ENCODE data around the gene LY6G6F.

Gene LY6G6F

DNA sequence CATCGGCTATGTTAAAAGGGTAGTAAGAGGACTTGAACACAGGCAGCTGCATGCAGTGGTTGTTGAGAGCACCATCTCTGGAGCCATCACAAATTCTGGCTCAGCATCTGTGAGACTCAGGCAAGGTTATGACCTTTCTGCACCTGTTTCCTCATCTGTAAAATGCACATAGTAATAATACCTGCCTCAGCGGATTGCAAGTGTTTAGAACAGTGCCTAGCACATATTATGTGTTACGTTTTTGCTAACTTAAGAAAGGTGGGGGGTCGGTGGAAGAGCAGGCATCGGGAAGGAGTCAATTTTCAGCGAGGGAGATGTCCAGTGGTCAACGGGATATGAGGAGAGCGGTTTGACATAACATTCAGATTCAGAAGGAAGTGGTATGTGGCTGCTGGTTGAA is 28.7 kb upstream of the LY6G6F start:
- DNase-seq: no peak

DNA sequence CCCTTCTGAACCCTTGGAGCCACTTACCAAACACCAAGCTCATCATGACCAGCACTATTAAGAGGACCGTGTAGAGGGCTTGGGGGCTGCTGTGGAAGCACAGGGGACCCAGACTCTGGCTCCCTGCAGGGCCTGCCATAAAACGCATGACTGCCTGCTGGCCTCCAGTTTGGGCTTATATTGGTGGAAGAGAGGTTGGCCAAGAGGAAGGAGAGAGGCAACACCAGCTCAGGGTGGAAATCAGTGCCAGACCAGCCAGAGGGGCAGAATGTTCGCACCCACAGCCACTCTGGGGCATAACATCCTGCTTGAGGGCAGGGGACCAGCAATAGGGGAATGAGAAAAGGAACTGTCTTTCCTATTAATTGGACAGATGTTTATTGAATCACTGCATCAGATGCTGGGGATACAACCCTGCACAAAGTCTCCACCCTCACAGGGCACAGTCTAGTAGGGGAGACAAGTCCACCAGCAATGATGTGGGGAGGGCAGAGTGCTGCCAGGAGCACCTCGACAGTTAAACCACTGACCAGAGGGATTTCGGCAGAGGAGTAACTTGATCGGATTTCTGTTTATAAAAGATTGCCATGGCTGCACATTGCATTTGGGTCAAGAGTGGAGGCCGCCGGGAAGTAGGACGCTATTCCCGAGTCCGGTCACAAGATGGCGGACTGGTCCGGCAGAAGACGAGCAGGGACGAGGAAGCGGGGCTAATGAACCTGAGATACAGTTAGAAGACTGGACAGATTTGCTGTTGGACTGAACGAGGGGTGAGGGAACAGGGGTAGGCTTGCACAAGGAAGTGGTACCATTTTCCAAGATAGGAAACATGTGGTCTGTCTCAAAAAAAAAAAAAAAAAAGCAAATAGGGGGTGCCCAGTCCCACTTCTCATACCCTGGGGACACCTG is 26.2 kb upstream of the LY6G6F start, which contains the start of gene LY6G5C:
Gene LY6G5C, minus strand, starts transcription at position 842 of the 909 bp plus-strand sequence. Its CDS starts 694 bp downstream, at position 148.
- DNase-seq: peak; percentile 81

DNA sequence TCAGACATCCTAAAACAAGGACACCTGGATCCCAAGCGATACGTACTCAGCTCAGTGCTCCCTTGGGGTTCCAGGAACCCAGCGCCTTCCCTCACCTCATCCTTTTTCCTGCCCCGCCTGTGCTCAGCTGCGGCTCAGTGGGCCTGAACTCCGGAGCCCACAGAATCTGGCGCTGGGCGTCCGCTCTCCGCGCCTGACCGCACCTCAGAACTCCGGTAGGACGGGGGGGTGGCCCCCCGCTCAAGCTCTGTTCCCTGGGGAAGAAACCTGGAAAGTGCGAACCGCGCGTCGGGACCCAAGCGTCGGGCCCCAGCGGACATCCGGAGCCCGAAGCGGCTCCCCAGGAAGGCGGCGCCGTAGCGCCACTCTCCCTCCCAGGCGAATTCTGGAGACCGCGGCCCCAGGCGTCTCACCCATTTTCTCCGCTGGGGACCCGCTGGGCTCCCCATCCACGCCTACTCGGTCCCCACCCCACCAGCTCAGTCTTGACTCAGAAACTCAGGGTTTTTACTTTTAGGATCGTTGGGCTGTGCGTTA is 25.5 kb upstream of the LY6G6F start:
- DNase-seq: peak; percentile 49

DNA sequence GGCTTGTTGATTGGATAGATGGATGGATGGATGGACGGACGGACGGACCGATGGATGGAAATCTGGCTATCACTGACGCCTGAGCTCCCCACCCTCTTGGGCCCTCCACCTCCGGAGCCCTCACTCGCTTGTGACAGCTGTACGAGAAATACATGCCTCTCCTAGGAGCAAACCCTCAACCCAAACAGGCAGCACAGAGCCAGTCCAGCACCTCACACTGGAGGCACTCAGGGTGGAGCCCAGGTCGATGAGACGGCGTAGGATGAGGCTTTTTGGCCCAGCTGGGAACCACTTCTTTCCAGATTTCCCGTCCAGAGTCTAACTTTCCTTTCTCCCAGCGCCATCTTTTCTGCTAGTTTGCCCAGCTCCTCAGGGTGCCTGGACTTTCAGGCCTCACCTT is 23.1 kb upstream of the LY6G6F start:
- no peak for DNase-seq

DNA sequence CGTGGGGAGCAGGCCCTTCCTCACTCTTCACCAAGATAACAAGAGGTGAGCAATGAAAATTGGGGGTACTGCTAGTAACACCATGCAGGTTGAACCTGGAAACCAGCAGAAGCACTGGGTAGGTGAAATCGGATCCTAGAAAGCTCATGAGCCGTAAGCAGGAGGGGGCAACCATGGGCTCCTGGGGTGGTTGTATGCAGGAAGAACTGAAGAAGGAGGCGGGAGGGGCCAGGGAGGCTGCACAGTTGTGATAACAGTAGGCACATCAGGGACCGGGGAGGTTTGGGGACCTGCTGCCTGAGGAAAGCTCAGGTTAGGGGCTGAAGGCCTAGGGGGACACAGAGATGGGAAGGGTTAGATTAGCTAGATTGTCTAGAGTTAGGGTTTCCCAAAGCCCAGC is 20.2 kb upstream of the LY6G6F start:
- peak; percentile 76 for DNase-seq

DNA sequence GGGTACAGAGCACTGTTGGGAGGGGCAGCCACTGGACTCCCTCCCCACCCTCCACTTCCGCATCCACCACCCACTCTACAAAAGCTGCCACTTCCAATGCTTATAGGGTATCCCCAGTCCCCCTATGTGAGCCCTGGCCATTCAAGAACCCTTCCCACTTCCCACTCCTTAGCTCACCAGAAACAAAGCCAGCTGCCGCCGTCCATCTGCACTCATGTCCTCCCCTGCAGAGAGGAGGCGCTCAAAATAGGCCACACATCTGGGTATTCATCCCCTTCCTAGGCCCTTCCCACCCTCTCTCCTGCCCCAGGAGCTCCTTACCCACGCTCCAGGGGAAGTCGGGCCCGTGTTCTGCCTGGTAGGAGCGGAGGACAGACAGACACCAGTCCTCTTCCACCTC is 19.3 kb upstream of the LY6G6F start:
- DNase-seq: no peak

DNA sequence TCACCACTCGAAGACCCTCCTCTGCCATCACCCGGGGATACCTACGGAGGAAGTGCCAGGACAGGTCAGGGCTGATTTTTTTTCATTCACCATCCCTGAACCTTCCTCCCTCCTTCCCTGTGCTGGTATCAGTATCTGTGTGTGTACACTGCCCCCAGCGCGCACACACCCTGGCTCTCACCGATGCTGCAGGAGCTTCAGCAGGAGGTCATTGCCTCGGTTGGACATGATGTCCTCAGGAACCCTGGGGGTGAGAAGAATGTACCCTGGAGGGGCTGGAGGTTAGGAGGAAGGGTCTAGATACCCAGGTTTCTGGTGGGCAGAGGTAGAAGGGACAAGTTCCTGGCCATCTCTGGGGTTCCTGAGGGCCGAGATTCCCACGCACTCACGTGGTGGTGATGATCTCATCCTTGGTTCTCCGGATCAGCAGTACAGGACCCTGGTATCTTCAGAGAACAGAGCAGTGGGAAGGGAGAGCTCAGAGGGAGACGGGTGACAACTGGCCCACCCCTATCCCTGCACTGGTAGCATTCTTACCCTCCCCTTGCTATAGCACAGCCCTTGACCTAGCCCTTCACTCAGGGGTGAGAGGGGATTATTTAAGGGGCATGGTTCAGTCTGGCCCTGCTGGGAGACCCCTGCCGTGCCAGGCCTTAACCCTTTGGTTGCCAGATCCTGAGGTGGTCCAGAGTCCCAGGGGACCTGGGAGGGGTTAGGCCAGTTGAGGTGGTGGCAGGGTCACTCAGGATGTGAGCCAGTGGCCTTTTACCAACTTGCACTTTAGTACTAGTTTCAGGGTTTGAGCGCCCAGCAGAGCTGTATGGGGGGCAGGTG is 18.6 kb upstream of the LY6G6F start:
- no peak for DNase-seq

DNA sequence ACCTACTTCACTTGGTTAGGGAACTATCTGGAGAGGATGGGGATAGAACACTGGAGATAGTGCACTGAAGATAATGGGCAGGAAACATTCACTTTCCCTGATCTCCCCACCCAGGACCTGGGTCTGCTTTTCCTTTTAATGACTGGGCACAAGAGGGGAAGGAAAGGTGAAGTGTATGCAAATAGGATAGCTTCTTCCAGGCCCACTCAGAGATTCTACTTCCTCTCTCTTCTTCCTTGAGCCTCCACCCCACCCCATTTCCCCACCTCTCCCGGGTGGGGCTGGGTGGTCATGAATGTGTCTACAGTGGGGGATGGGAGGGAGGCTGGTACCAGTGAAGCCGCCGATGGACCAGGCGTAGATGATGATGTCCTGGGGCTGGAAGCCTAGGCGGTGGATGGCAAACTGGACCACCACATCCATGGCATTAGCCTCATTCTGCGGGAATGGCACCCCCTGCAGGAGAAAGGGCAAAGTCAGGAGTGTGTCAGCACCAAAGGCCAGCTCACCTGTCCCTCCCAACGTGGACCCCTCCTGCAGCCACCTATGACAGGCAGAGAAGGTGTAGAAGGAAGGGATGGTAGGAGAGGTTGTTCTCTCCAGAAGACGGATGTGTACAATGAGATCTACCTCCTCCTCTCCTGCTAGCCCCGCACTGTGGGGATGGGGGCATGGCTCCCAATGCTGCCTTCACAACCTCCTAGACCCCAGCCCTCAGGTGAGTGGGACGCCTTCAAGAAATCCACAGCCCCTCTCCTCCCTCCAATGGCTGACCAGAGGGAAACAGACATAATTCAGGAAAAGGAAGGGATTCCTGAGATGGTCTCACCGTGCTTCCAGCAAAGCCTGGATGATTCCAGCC is 17.2 kb upstream of the LY6G6F start:
- DNase-seq: peak; percentile 23

DNA sequence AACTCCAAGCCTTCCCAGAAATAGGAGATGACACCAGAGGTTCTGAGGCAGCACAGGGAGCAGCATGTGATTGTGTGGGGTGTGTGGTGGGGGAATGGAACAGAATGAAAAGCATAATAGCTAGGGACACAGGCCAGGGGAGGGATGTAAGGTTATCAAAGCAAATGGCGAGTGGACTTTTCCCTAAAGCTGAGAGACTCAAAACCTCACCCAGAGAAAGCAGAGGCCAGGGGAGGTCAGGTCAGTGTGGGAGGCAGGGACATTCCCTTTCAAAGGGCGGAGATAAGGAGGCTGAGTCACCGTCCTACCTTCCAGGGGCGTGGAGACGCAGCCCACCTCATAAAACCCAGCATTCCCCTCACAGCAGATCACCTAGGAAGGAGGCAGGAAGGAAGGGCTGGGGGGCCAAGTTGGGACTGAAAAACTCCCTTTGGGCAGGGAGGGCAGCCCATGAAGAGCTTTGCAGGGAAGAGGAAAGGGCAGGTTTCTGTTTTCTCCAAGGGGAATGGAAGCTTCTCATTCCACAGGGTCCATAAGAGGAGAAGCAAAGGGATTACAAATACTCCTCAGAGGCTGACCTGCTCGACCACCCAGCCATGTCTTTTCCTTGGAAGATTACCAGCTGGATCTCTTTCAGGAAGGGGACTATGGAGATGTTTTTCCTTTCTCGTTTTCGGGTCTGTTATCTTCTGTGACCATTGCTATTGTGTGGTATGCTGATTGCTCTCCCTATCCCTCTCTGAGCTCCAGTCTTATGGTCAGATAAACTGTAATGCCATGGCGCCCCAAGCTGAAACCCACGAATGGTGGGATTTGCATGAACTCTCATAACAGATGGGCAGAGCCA is 16.2 kb upstream of the LY6G6F start:
- peak; percentile 82 for DNase-seq

DNA sequence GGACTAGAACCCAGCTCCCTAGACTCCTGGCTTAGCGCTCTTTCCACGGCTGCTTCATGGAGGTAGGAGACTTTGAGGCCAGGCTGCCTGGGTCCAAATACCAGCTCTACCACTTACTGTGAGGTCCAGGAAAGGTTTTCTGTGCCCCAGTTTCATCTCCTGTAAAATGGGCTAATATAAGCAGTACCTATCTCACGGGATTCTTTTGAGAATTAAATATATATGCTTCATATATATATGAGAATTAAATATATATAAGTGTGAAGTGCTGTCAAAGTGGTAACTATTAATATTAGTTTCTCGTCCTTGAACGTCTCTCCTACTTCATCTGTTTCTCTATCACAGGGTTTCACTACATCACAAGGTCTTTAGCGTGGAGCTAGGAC is 15.6 kb upstream of the LY6G6F start:
- DNase-seq: no peak

DNA sequence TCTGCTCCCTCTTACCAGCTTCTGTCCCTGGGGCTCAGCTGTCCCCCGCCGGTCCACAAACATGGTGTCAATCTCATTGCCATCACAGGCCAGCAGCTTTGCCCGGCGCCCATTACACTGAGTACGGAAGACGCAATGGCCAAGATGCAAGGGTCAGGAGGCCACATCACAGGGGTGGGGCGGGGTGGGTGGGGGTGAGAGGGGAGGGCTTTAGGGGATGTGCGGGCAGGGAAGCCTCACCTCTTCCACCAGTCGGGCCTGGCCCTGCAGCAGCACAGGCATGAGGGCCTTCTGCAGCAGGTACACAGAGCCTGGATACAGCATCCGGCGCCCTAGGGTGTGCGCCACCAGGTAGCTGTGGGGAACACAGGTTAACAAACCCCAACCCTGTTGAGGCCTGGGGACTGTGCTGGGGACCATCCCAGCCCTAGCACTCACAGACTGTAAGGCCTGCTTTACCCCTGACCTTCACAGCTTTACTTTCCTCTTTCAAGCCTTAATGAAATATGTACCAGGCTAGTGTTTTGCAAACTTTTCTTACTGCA is 15.0 kb upstream of the LY6G6F start:
- no peak for DNase-seq

DNA sequence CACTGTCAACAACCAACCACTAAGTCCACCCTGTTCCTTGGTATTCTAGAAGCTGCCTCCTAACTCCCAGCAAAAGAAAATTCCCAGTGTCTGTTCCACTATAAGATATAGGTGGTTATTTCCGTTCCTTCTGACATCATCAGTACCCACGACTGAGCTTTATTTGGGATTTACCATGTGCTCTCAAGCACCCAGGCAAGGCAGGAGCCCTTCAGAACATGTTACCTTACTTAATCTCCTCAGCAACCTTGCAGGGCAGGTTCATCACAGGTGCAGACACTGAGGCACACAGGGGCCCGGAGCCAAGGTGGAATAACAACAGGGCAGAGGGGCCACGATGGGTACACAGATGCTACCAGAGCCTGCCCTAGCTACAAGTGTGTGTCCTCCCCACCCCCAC is 14.3 kb upstream of the LY6G6F start:
- DNase-seq: no peak

DNA sequence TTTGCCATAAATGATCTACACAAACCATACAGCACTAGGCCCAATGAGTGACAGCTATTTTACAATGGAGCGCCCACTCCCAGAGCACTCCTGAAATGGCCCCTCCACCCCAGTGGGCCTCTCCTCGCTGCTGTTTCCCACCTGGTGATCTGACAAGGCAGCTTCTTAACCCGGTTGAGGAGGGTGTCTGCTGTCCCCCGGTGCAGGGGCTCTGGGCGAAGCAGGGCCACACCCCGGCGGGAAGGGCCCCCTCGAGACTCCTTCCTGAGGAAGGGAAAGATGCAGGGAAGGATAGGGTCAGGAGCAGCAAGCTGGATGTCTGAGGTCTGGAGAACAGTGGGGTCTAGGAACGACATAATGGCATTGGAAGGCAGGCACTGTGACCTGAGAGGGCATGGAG is 13.8 kb upstream of the LY6G6F start:
- DNase-seq: no peak

DNA sequence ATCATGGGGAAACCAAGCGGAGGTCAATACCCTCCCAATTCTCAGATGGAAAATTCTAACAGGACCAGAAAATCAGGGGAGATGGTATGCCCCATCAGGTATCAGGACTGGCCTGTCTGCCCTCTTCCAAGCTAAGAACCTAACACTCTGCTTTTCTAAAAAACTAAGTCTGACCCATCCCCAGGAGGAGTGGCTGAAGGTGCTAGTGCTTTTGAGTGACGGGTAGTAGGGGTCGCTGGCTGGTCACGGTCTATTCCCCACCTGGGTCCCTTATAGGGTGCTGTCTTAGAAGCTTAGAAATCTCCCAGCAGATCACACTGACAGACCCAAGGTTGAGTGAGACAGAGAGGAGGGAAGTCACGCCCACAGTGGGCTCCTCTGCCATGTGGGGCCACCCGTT is 13.1 kb upstream of the LY6G6F start:
- DNase-seq: no peak

DNA sequence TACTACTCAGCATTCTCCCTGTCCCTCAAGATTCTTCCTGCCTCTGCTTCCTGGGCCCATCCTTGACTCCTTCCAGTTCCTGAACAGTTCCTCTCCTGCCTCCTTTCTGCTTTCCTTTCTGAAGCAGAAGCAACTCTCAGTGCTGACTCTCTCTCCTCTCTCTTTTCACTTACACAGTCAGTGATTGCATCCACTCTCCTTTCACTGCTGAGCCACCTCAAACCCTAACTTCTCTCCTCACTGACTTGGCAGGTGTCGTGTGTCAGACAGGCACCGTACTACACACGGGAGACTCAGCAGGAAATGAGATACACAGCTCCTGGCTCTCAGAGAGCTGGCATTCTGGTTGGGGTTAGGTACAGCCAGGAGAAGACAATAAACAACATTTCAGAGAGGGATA is 9.1 kb upstream of the LY6G6F start:
- no peak for DNase-seq

DNA sequence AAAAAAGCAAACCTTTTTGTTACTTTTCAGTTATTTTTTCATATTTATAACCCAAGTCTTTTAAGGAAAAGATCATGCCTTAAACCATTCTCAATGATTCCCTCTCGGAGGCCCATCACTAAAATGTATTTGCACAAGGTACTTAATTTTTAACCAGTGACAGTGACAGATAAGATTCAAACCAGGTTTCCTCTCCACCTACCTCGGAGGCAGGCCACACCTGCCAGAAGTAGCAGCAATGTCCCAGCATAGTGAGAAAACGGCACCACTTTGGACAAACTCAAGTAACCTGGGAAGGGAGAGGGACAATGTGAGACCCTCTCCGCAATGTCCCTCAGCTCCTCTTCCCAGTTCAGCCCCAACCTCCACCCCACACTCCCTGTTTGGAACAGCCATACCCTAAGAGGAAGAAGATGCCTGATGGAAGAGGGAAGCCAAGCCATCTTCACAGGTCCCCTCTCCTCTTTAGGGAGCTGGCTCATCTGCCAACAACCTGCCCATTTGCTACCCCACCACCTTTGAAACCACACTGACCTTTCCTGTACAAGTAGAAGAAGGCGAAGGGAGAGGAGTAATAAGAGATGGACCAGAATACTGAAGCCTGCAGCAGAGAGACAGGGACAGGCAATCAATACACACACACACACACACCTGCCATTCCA is 5.8 kb upstream of the LY6G6F start:
- DNase-seq: no peak

DNA sequence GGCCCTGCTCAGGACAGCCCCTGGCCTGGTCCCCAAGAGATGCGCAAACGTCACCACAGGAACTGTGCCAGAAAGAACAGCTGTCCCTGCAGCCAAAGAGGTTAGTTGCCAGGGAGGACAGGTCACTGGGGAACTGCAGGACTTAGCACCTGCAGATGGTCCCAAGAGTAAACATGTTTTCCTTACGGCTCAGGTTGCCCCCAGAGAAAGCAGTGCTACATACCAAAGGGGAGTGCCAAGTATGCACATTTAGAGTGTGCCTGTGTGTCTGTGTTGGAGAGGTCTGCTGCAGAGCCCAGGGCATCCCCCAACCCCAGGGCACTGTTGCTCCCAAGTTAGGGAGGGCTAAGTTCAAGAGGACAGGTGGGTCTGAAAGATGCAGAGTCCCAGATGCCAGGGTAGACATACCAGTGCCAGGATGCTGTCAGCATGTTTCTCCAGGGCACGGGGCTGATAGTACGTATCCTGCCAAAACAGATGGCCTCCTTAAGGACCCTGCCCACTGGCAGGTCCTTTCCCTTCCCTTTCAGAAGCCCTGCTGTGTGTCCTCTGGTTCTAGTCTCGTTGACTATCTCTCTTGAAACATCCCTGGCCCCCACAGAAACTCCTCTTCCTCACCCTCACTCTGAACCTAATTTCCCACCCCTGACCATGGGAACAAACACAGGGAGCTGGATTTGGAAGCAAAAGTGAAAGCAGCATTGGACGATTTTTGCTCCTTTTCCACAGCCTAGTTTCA is 4.8 kb upstream of the LY6G6F start:
- peak; percentile 67 for DNase-seq

DNA sequence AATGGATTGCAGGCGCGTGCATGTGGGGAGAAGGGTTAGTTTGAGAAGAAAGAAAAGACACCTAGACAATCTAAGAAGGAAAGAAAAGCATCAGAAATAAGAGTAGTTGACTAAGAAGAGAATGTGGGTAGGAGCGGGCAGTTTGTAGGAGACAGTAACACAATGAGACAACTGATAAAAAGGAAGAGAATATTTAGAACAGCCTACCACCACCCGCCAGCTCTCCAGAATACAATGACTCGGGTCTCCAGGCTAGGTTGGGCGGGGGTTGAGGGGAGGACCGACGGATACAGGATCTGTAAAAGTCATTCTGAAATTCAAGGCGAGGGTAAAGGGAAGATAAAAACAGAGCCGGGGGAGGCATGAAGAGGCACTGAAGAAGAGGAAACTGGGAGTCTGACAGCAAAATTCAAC is 4.3 kb upstream of the LY6G6F start:
- DNase-seq: no peak

DNA sequence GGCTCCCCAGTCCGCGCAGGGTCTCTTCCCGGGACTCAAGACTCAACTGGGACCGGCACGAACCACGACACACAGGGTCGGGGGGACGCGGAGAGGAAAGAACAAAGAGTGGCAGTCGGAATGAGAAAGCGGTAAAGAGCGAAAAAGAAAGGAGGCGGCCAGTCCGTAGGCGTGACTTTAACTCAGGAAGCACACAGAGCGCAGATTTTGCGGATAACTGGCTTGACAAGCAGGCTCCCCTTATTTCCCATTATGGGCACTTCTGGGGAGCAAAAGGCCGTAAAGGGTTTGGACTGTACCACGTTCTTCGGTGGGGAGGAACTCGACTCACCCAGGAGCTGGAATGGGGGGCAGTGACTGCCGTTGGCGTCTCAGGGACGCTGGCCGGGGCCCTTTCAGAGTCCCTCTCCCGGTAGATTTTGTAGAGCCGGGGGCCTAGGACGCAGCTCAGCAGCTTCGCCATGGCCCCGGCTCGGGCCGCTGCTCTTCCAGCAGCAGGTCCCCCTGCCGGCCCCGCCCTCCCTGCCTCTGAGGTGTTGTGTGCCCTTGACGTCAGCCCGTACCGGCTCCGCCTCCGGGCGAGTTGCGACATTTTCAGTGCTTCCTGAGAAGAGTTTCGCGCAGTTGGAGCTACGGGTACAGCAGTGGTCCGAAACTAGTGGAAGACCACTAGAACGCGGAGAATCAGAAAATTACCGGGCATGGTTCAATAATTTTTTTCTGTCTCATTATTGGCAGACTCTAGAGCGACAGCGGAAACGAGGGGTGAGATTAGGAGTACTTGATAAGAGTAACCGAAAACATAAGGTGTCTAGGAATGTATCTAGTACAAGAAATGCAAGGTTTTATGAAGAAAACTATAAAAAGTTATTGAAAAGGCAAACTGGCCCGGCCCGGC is 3.6 kb upstream of the LY6G6F start, which contains the start of gene ABHD16A:
Gene ABHD16A, minus strand, starts transcription at position 506 of the 898 bp plus-strand sequence. Its CDS starts 43 bp downstream, at position 463.
- DNase-seq: peak; percentile 98

Data from hematopoietic multipotent progenitor cell treated with erythropoietin and hydrocortisone succinate and interleukin-3 and kit ligand, for 8 days (in vitro differentiated cells).